Right lobe of liver (tissue), 4 donors: ENCODE results near the gene RTP2.

ENCODE experiments used
- POLR2A ChIP-seq: fragments of 450-650 bp; IDR thresholded peaks from one replicate; pipeline ENCODE4 v1.6.1; 2017; ENCODE audit warnings: antibody characterized with exemption, mild to moderate bottlenecking
- TF ChIP-seq, protein P1 (sequence below), 4 donors: fragments of 200-600 bp in 3 of 4; fragments of 450-650 bp in 1 of 4; IDR thresholded peaks; one replicate each; pipeline versions ENCODE4 v1.5.1 to v1.8.0; 2016 to 2022; ENCODE audit warnings: antibody characterized with exemption in 4 of 4, mild to moderate bottlenecking in 2 of 4
- donor health status: DM: no; HTN: no; CAD: no.
- donor health status: DM: no; HTN: no; CAD: no.
- donor health status: DM: no; HTN: yes; CAD: no.

- TF ChIP-seq, protein P1, sequence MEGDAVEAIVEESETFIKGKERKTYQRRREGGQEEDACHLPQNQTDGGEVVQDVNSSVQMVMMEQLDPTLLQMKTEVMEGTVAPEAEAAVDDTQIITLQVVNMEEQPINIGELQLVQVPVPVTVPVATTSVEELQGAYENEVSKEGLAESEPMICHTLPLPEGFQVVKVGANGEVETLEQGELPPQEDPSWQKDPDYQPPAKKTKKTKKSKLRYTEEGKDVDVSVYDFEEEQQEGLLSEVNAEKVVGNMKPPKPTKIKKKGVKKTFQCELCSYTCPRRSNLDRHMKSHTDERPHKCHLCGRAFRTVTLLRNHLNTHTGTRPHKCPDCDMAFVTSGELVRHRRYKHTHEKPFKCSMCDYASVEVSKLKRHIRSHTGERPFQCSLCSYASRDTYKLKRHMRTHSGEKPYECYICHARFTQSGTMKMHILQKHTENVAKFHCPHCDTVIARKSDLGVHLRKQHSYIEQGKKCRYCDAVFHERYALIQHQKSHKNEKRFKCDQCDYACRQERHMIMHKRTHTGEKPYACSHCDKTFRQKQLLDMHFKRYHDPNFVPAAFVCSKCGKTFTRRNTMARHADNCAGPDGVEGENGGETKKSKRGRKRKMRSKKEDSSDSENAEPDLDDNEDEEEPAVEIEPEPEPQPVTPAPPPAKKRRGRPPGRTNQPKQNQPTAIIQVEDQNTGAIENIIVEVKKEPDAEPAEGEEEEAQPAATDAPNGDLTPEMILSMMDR (IDR thresholded peaks at IDR 0.05): no peak
- no peak for TF ChIP-seq POLR2A
These were observed 32.5 kb upstream of the RTP2 start for GRCh38 chr3:187734841-187735240.
